Measurements from ENCODE around the gene STN1. TPM values are rescaled to one million over a fixed set of nuclear protein-coding genes. Genes with fewer than 3 reads are reported as not detected.
"Not testable (repeated sequence)": the region's sequence is repeated elsewhere in the genome, so short reads cannot be mapped to it uniquely, and the experiment has no call there.

STN1 gene
- total and polyA plus RNA-seq, 4 experiments from 2014 or later: 30.4 to 111 (median 71.2) TPM

DNA sequence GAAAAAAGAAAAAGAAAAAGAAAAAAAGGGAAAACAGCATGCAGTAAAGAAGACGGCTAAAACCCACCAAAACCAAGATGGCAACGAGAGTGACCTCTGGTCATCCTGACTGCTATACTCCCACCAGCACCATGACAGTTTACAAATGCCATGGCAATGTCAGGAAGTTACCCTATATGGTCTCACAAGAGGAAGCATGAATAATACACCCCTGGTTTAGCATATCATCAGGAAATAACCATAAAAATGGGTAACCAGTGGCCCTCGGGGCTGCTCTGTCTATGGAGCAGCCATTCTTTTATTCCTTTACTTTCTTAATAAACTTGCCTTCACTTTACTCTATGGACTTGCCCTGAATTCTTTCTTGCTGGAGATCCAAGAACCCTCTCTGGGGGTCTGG is 72.6 kb downstream of the STN1 start:
- H3K36me3 ChIP-seq (ENCODE audit: insufficient read depth, low read length); H3K36me3 Mint-ChIP-seq; intact Hi-C loops (cut with micrococcal nuclease); H3K4me3 ChIP-seq (ENCODE audit: low read length in 2 of 2); H3K27me3 ChIP-seq (ENCODE audit: insufficient read depth, low read length); H3K9me3 ChIP-seq (ENCODE audit: control insufficient read depth in 1 of 2, low read length in 2 of 2); DNase-seq; H3K9me3 Mint-ChIP-seq; H3K27me3 Mint-ChIP-seq; H3K27ac ChIP-seq (ENCODE audit: low read depth, low read length): not testable (repeated sequence)
- peaks cover 26% of the 10 kb centered on the region for H3K4me1 ChIP-seq (ENCODE audit: insufficient read depth, low read length)
- Mint-ChIP-seq H3K4me1 (peaks cover 15 to 32% (median 25%) of the 10 kb centered on the region in 4 donors), H3K27ac (peak overlapping the region in 6 of 7 donors; percentile 73 to 91 (median 82)), H3K4me3 (peak overlapping the region in 5 of 8 donors; percentile 38 to 82 (median 78))
- ChIA-PET POLR2A (ENCODE audit: partially characterized antibody) (interaction anchor here (1.0 kb wide), 1 partner anchor 82 kb away, joined by 4 read pairs; no protein-coding TSS in a partner anchor), CTCF (ENCODE audit: partially characterized antibody) (interaction anchor here (0.6 to 2.8 kb wide), 4 partner anchors 10 to 148 kb away, joined by 3 to 16 read pairs (median 6); partner anchors contain the start of gene SH3PXD2A)

DNA sequence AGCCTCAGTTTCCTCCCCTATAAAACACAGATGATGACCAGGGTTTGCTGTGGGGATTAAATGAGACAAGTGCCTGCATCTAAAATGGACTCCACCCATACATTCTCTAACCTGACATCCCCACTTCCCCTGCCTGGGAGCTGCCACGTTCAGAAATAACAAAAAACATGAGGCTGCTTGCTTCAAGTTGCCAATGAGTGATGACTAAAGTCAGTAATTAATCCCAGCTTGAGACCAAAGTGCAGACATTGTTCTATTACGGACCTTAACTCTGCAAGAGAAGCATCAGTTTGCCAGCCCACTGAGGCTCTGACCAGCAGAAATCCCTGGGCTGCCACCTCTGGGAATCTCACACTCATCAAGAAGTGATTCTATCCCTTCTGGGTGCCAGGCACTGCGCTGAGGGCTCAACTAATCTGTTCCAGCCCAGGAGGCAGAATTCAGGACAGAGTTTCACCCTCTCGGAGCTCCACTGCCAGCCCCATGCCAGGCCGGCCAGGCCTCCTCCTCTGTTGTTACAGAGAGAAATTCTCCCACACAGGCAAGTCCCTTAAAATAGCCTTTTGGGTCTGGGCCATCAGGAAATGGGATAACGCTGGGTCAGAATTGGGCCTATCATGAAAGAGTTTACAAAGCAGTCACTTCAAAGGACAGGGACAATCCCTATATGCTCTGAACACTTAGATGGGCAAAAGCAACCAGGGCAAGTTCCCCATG is 74.0 kb downstream of the STN1 start:
- H3K27ac ChIP-seq (ENCODE audit: low read depth, low read length): no peak overlapping the region
- ChIA-PET POLR2A (ENCODE audit: partially characterized antibody) (interaction anchor here (1.1 to 1.5 kb wide), 2 partner anchors 79 to 96 kb away, joined by 3 to 5 read pairs; no protein-coding TSS in a partner anchor), CTCF (ENCODE audit: partially characterized antibody) (interaction anchor here (0.9 kb wide), 1 partner anchor 131 kb away, joined by 4 read pairs; no protein-coding TSS in a partner anchor)
- H3K27ac Mint-ChIP-seq: no peak overlapping the region
- DNase-seq: no peak
- H3K27me3 ChIP-seq (ENCODE audit: insufficient read depth, low read length): no peaks in the 10 kb centered on the region
- no peaks in the 10 kb centered on the region for H3K9me3 Mint-ChIP-seq
- H3K4me3 Mint-ChIP-seq: no peak overlapping the region
- H3K36me3 ChIP-seq (ENCODE audit: insufficient read depth, low read length): no peaks in the 10 kb centered on the region
- no peaks in the 10 kb centered on the region for H3K36me3 Mint-ChIP-seq
- no peak overlapping the region for H3K4me3 ChIP-seq (ENCODE audit: low read length in 2 of 2)
- no peaks in the 10 kb centered on the region for H3K9me3 ChIP-seq (ENCODE audit: control insufficient read depth in 1 of 2, low read length in 2 of 2)
- peaks cover 1 to 2% of the 10 kb centered on the region in 2 donors for H3K27me3 Mint-ChIP-seq
- peaks cover 15 to 32% (median 25%) of the 10 kb centered on the region in 4 donors for H3K4me1 Mint-ChIP-seq
- intact Hi-C loops (cut with micrococcal nuclease): no loop called here
- H3K4me1 ChIP-seq (ENCODE audit: insufficient read depth, low read length): peaks cover 26% of the 10 kb centered on the region

DNA sequence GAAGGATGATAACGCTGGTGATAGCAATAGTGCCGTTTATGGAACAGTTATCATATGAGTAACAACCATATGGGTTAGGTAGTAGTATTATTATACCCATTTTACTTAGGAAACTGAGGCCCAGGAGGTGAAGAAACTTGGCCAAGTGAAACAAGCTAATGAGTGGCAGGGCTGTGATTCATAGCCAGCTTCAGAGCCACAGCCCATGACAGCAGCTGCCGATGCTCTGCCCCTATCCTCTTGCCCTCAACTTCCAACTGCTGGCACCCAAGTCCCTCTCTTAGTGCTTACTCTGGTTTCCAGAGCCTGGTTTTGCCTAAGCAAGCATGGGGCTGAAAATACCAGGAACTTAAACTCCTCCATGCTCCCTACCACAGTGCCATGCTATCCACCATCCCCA is 74.9 kb downstream of the STN1 start:
- no peak overlapping the region for H3K27ac ChIP-seq (ENCODE audit: low read depth, low read length)
- H3K4me3 ChIP-seq (ENCODE audit: low read length in 2 of 2): no peak overlapping the region
- Mint-ChIP-seq H3K27me3 (peaks cover 1 to 2% of the 10 kb centered on the region in 2 donors), H3K4me3 (no peak overlapping the region), H3K36me3 (no peaks in the 10 kb centered on the region), H3K4me1 (peaks cover 15 to 27% (median 21%) of the 10 kb centered on the region in 4 donors), H3K9me3 (no peaks in the 10 kb centered on the region), H3K27ac (no peak overlapping the region)
- H3K36me3 ChIP-seq (ENCODE audit: insufficient read depth, low read length): no peaks in the 10 kb centered on the region
- no peaks in the 10 kb centered on the region for H3K9me3 ChIP-seq (ENCODE audit: control insufficient read depth in 1 of 2, low read length in 2 of 2)
- intact Hi-C loops (cut with micrococcal nuclease): no loop called here
- CTCF ChIA-PET (ENCODE audit: partially characterized antibody): no interaction called here
- H3K4me1 ChIP-seq (ENCODE audit: insufficient read depth, low read length): peaks cover 25% of the 10 kb centered on the region
- DNase-seq: no peak
- no peaks in the 10 kb centered on the region for H3K27me3 ChIP-seq (ENCODE audit: insufficient read depth, low read length)
- POLR2A ChIA-PET (ENCODE audit: partially characterized antibody): interaction anchor here (1.1 to 1.5 kb wide), 2 partner anchors 78 to 95 kb away, joined by 3 to 5 read pairs; no protein-coding TSS in a partner anchor

DNA sequence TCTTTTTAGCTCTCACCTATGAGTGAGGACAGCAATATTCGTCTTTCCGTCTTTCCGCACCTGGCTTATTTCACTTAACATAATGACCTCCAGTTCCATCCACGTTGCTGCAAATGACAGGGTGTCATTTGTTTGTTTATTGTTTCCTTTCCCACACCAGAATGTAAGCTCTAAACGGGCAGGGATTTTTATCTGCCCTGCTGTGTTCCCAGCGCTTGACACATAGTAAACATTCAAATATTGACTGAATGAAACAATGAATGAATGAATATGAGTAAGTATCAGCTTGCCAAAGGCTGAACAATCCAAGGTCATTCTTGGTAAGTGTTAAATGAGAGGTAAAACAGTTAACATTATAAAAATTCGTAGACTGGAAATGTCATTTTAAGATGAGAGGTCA is 75.4 kb downstream of the STN1 start:
- Mint-ChIP-seq H3K27me3 (peaks cover 1 to 2% of the 10 kb centered on the region in 2 donors), H3K36me3 (no peaks in the 10 kb centered on the region), H3K27ac (no peak overlapping the region), H3K9me3 (no peaks in the 10 kb centered on the region), H3K4me1 (peaks cover 15 to 27% (median 21%) of the 10 kb centered on the region in 4 donors), H3K4me3 (no peak overlapping the region)
- intact Hi-C loops (cut with micrococcal nuclease): no loop called here
- no peak overlapping the region for H3K4me3 ChIP-seq (ENCODE audit: low read length in 2 of 2)
- H3K9me3 ChIP-seq (ENCODE audit: control insufficient read depth in 1 of 2, low read length in 2 of 2): no peaks in the 10 kb centered on the region
- DNase-seq: no peak
- H3K36me3 ChIP-seq (ENCODE audit: insufficient read depth, low read length): no peaks in the 10 kb centered on the region
- ChIA-PET POLR2A (ENCODE audit: partially characterized antibody) (interaction anchor here (1.5 kb wide), 1 partner anchor 95 kb away, joined by 5 read pairs; no protein-coding TSS in a partner anchor), CTCF (ENCODE audit: partially characterized antibody) (no interaction called here)
- no peak overlapping the region for H3K27ac ChIP-seq (ENCODE audit: low read depth, low read length)
- H3K27me3 ChIP-seq (ENCODE audit: insufficient read depth, low read length): no peaks in the 10 kb centered on the region
- H3K4me1 ChIP-seq (ENCODE audit: insufficient read depth, low read length): peaks cover 22% of the 10 kb centered on the region

DNA sequence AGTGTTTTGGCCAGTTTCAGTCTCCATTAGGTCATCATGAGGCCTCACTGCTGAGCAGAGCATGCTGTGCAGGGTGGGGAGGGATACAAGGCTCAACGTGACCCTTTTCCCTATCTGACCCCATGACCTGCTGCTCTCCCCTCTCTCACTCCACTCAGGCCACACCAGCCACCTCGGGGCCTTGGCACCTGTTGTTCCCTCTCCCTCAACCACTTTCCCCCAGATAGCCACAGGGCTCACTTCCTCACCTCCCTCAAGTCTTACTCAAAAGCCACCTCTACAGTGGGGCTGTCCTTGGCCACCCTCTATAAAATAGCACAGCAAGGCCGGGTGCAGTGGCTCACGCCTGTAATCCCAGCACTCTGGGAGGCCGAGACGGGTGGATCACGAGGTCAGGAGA is 76.5 kb downstream of the STN1 start:
- peaks cover 11 to 22% (median 16%) of the 10 kb centered on the region in 4 donors for H3K4me1 Mint-ChIP-seq
- Histone ChIP-seq H3K27ac (ENCODE audit: low read depth, low read length) (no peak overlapping the region), H3K4me3 (ENCODE audit: low read length in 2 of 2) (no peak overlapping the region), H3K9me3 (ENCODE audit: control insufficient read depth in 1 of 2, low read length in 2 of 2) (no peaks in the 10 kb centered on the region), H3K4me1 (ENCODE audit: insufficient read depth, low read length) (peaks cover 14% of the 10 kb centered on the region), H3K27me3 (ENCODE audit: insufficient read depth, low read length) (no peaks in the 10 kb centered on the region), H3K36me3 (ENCODE audit: insufficient read depth, low read length) (no peaks in the 10 kb centered on the region)
- POLR2A ChIA-PET (ENCODE audit: partially characterized antibody): no interaction called here
- H3K9me3 Mint-ChIP-seq: no peaks in the 10 kb centered on the region
- H3K27me3 Mint-ChIP-seq: peaks cover 1 to 2% of the 10 kb centered on the region in 2 donors
- H3K4me3 Mint-ChIP-seq: no peak overlapping the region
- no peak for DNase-seq
- CTCF ChIA-PET (ENCODE audit: partially characterized antibody): no interaction called here
- intact Hi-C loops (cut with micrococcal nuclease): no loop called here
- no peak overlapping the region for H3K27ac Mint-ChIP-seq
- H3K36me3 Mint-ChIP-seq: no peaks in the 10 kb centered on the region

DNA sequence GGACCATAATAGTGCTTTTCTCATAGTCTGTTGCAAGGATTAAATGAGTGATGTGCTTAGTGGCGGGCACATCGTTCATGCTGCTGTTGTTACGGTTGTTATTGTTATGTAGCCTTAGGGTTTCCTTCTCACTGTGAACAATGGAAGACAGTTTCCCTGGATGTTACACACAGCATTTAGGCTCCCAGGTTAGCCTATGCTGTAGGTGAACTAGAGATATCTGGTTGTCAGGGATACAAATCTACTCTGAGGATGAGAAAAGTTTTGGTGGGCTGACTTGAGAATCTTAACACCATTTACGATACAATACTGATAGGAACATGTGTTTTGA is 77.3 kb downstream of the STN1 start:
- Mint-ChIP-seq H3K9me3 (no peaks in the 10 kb centered on the region), H3K4me3 (no peak overlapping the region), H3K36me3 (no peaks in the 10 kb centered on the region), H3K27ac (no peak overlapping the region), H3K4me1 (peaks cover 2 to 14% (median 8%) of the 10 kb centered on the region in 4 donors), H3K27me3 (peaks cover 1 to 2% of the 10 kb centered on the region in 2 donors)
- ChIA-PET CTCF (ENCODE audit: partially characterized antibody) (no interaction called here), POLR2A (ENCODE audit: partially characterized antibody) (no interaction called here)
- no peaks in the 10 kb centered on the region for H3K36me3 ChIP-seq (ENCODE audit: insufficient read depth, low read length)
- no peaks in the 10 kb centered on the region for H3K9me3 ChIP-seq (ENCODE audit: control insufficient read depth in 1 of 2, low read length in 2 of 2)
- DNase-seq: no peak
- no peak overlapping the region for H3K27ac ChIP-seq (ENCODE audit: low read depth, low read length)
- intact Hi-C loops (cut with micrococcal nuclease): no loop called here
- H3K27me3 ChIP-seq (ENCODE audit: insufficient read depth, low read length): no peaks in the 10 kb centered on the region
- H3K4me3 ChIP-seq (ENCODE audit: low read length in 2 of 2): no peak overlapping the region
- H3K4me1 ChIP-seq (ENCODE audit: insufficient read depth, low read length): peaks cover 5% of the 10 kb centered on the region

DNA sequence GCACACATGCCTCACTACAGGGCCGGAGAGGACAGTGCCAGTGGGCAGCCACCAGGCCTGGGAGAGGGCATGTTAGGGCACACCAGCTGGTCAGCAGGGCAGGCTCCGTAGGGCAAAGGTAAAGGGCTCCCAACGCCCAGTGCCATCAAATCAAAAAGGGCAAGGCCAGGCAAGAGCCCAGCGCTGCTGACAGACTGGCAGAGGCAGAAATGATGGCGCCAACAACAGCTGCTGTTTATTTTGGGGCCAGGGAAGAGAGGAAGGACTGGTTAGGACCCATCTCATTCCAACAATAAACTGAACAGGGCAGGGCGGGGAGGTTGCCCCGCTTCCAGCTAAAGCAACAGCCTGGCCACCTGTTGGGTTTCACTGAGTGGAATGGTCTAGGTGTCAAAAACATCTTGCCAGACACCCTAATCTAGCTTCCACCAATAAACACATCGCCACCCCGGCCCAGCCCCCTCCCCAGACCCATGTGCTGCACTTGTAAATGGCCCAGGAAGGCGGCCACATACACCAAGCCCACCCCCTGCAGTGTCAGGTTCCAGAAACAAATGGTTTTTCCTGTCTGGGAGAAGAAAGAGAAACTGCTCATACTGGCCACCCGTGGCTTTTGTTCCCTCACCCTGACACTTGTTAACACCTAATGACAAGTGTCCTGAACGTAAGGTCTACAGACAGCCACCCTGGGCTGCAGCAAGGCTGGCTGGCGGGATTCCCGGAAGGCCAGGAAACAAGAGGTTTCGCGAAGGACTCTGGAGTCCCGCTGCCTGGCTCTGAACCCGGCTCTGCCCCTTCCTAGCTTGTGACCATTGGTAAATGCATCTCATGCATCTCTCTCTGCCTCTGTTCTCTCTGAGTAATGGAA is 77.9 kb downstream of the STN1 start:
- H3K27ac ChIP-seq (ENCODE audit: low read depth, low read length): no peak overlapping the region
- no peaks in the 10 kb centered on the region for H3K9me3 ChIP-seq (ENCODE audit: control insufficient read depth in 1 of 2, low read length in 2 of 2)
- no peaks in the 10 kb centered on the region for H3K4me1 ChIP-seq (ENCODE audit: insufficient read depth, low read length)
- Mint-ChIP-seq H3K36me3 (no peaks in the 10 kb centered on the region), H3K27me3 (peaks cover 1 to 2% of the 10 kb centered on the region in 2 donors), H3K4me3 (no peak overlapping the region), H3K4me1 (peaks cover 0 to 8% (median 3%) of the 10 kb centered on the region in 4 donors), H3K27ac (no peak overlapping the region), H3K9me3 (no peaks in the 10 kb centered on the region)
- no peak overlapping the region for H3K4me3 ChIP-seq (ENCODE audit: low read length in 2 of 2)
- ChIA-PET POLR2A (ENCODE audit: partially characterized antibody) (no interaction called here), CTCF (ENCODE audit: partially characterized antibody) (interaction anchor here (1.2 kb wide), 1 partner anchor 154 kb away, joined by 3 read pairs; no protein-coding TSS in a partner anchor)
- DNase-seq: no peak
- intact Hi-C loops (cut with micrococcal nuclease): no loop called here
- no peaks in the 10 kb centered on the region for H3K36me3 ChIP-seq (ENCODE audit: insufficient read depth, low read length)
- no peaks in the 10 kb centered on the region for H3K27me3 ChIP-seq (ENCODE audit: insufficient read depth, low read length)

All from CD4-positive, alpha-beta memory T cell (primary cell).